Stimulated activated naive CD4-positive, alpha-beta T cell (primary cell): ENCODE measurements around the gene CELSR2.
A peak's percentile ranks its signal among the peaks of the same experiment; 100 is the strongest.

ENCODE experiments used
- DNase-seq, 6 experiments: peaks; one replicate each; lab custom pipeline; 2025; lab: John Stamatoyannopoulos, UW

The CELSR2 gene

GRCh38 chr1:109231066-109231465 lies 18.3 kb upstream of the CELSR2 start:
- DNase-seq, result no peak

GRCh38 chr1:109235137-109235536 lies 14.2 kb upstream of the CELSR2 start:
- no peak for DNase-seq

DNA sequence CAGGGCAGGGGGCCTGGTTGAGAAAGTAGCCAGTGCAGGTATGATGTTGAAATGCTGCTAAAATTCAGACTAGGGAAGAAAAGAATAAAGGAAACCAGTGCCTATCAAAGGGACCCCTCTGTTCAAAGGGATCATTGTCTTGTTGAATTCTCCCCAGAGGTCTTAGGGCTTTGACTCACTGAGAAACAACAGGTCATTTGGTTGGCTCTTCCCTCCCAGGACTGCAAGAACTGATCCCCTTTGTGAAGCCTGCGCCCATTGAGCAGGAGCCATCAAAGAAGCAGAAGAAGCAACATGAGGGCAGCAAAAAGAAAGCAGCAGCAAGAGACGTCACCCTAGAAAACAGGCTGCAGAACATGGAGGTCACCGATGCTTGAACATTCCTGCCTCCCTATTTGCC lies 11.8 kb upstream of the CELSR2 start:
- no peak for DNase-seq

DNA sequence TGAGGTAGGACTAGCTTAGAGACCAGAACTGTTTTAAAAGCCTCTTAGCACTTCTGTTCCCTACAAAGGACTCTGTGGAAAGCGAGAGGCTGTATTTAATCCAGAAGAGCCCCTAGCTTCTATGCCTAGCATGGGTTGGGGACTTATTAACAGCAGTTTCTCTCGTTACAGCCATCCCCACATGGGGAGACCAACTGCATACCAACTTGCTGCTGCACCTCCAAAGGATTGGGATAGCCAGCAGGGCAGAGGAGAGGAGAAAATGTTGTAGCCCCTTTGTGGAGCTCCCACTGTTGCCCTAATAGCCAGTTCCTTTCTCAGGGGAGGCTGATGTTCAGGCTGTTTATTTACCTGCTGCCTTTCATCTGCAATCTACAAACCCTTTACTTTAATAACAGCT lies 11.0 kb upstream of the CELSR2 start:
- DNase-seq, result no peak

DNA sequence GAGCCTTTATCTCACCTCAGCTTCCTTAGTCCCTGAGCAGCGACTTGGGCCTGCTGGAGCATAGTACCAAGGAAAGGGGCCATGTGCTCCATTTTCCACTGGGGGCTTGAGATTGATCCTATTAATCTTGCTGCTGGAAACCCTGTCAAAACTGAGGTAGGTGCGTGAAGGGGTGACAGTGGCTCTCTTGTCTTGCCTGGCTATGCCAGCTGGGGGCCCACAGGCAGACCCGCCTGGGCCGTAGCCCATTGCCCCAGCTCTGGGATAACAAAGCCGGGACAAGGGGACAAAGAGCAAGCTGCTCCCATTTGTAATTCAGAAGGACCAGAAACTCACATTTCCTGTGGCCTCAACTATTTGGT lies 10.3 kb upstream of the CELSR2 start:
- no peak for DNase-seq

DNA sequence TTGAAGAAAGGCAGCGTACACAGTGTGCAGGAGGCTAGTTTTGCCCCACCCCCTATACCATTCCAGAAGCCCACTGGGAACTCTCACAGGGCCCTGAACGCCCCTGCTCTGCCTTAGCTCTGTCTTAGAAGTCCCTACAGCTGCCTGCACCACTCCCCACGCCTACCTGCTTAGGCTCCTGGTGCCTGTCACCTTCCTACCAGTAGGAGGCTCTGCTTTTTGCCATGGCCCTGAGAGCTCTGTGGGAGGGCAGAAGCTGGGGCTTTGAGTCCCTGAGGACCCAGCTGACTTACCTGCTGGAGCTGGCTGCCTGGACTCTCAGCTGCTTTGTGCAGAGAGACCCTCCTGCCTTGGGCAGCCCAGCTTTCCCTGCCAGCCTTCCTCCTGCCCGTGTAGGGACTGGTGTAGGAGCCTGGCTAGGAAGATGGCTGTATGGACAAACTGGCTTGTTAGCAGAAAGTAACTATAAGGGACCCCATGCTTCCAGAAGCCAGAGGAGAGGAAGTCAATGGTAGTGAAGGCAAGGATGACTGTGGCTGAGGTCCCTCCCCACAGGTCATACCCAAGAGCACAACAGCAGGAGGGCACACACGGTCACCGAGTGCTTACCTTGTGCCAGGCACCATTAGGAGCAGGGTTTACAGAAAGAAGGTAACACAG lies 9.8 kb upstream of the CELSR2 start:
- DNase-seq, result peak in 1 of 6 experiments; percentile 24

DNA sequence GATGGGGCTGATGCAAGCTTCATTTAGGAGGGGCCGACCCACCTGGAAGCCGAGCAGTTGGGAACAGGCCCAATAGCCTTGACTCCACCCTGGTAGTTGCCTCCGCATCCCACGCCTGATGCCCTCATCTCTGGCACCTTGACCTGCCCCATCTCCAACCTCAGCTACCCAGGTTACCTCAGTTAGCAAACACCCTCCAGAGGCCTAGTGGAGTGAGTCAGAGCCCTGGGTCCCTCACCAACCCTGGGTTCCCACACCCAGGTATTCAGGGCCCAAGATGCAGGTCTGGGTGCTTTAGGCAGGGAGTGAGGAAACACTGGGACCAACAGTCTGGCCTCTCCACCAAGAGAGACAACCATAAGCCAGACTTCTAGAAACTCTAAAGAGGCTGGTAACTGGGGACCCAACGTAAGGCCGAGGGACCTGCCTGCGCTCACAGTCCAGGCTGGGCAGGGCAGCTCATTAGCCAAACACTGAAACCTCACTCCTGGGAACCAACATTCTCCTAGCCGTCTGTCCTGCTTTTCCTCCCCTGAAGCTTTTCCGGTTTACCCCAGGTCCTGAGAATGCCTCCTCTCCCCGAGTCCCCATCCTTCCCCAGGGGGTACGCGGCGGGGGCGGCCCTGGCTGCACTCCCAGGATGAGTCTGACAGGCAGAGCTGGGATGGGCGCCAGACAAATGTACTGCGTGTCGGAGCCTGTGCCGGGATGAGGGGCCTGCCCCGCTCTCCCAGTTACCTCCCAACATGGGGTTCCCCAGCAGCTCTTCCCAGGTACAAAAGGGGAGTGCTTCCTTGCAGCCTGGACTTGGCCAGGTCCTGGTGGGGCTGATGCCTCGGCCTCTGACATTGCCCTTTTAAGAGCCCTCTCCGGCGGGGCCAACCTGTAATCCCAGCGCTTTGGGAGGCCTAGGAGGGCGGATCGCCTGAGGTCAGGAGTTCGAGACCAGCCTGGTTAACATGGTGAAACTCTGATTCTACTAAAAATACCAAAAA lies 8.9 kb upstream of the CELSR2 start:
- DNase-seq, result no peak

DNA sequence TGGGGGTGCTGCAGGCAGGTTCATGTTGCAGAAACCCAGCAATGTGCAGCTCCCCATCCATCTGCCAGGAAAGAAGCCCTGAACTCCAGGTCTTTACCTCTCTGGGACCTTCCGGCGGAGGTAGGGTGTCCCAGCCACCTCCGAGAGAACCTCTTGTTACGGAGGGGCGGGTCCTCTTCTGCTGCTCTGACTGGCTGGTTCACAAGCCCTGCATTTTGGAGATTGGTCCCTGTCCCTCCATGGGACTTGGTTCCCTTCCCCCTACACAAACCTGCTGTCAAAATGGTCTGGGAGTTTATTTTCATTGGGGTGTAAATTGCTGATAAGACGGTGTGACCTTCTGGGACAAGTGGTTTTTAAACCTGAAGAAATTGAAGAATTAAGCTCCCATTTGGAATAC lies 8.0 kb upstream of the CELSR2 start:
- DNase-seq, result no peak

DNA sequence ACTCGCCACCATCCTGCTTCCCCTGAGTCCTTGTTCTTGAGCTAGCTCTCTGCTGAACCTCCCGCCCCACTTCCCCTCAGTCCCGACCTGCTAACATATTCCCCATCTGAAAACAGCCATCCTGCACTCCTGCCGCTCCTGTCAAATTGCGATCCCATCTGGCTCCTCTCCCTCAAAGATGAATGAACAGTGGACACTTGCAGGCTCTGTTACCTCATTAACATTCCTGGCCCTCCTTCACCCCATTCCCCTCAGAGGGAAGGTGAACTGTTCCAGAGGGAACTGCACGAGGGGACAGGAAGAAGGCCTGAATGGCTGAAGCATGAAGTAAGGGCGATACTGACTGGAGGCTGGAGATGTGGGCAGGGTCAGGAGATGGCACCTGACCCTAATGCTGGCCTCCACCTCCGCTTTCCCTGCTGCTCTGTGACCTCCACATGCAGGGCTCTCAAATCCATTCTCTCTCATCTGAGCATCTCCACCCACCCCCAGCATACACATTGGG lies 7.4 kb upstream of the CELSR2 start:
- DNase-seq, result no peak

GRCh38 chr1:109242387-109242786 lies 7.0 kb upstream of the CELSR2 start:
- DNase-seq, result no peak

GRCh38 chr1:109243221-109243620 lies 6.1 kb upstream of the CELSR2 start:
- DNase-seq, result no peak

DNA sequence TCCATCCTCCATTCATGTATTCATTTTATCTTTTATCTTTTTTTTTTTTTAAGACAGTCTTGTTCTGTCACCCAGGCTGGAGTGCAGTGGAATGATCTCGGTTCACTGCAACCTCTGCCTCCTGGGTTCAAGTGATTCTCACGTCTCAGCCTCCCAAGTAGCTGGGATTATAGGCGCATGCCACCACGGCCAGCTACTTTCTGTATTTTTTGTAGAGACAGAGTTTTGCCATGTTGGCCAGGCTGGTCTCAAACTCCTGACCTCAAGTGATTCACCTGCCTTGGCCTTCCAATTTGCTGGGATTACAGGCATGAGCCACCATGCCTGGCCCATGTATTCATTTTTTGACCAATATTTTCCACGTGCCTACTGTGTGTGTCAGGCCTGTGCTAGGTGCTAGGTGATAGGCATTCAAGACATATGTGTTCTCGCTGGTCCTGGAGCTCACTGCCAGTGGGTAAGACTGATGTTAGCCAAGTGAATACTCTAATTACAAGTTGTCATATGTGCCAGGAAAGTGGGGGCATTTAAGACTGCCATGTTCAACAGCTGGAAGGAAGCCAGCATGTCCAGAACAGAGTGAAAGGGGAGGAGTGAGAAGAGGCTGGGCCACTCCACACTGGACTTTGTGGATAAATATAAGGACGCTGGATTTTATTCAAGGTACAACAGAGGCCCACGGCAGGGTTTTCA lies 5.3 kb upstream of the CELSR2 start:
- no peak for DNase-seq

DNA sequence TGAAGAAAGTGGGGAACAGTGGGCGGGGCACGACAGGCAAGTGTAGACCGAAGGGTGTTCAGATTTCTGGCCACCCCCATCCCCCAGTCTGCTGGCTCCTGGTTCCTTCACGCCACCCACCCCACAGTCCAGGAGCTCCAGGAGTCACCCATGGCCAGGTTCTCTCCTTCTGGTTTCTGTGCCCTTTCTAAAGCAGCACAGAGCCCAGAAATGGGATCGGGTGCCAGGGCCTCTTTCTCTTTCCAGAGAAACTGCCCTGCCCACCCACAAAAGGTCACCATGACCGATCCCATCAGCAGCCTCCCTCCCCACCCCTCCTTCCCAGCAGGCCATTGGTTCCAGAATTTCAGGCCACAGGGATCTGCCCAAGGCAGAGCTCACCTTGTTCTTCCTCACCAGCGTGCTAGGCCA lies 3.2 kb upstream of the CELSR2 start:
- no peak for DNase-seq

DNA sequence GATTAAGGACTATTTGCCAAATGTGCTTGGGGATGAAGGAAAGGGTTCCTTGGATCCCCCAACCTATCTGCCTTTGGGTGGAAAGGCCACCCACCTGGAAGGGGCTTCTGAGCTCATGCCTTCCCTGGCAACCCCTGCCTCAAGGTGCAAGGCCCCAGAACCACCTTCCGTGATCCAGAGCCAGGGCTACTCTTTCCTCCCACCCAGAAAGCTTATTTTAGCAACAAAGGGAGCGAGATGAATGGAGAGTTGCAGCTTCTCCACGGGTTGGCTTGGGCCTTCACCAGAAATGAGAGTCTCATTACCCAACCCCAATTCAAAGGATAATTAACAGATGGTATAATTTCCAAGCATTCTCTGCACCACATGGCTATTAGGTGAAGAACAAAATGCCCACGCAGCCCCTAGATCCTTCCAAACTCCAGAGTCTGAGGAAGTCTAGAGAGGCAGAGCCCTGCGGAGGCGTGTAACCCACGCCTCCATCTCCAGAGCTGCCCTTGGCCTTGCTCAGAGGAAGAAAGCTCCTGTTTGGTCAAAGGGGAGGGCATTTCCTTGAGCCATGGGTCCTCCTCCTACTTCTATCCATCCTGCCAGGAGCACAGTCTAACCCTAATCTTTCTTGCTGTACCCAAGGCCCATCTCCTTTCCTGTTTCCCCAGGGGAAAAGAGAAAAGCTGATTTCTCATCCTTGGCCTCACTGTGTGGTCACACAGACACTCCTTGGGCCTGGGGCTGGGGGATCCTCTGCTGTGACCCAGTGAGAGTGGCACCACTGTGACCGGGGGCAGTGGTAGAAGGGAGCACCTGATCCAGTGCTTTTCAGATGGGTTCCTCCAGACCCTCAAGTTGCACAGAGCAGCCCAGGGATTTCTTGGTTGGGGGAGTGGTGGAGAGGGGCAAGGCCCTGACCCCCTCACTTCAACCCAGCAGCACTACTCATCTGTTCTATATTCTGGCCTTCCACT lies 1.7 kb upstream of the CELSR2 start:
- no peak for DNase-seq

DNA sequence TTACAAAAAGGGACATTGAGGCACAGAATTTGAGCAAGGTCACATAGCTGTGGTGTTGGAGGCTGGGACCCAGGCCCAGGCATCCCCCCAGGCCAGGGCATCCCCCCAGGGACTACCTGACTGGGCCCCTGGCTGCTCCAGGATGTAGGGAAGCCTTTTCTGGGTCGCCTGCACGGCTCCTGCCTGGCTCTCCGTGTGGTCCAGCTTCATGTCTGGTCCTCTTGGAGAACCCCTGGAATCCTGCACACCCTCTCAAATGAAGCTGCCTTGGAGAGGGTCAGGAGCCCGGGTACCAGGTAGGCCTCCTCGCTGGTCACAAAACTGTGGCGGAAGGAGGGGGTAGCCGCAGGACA lies 919 bp upstream of the CELSR2 start:
- DNase-seq, result no peak

DNA sequence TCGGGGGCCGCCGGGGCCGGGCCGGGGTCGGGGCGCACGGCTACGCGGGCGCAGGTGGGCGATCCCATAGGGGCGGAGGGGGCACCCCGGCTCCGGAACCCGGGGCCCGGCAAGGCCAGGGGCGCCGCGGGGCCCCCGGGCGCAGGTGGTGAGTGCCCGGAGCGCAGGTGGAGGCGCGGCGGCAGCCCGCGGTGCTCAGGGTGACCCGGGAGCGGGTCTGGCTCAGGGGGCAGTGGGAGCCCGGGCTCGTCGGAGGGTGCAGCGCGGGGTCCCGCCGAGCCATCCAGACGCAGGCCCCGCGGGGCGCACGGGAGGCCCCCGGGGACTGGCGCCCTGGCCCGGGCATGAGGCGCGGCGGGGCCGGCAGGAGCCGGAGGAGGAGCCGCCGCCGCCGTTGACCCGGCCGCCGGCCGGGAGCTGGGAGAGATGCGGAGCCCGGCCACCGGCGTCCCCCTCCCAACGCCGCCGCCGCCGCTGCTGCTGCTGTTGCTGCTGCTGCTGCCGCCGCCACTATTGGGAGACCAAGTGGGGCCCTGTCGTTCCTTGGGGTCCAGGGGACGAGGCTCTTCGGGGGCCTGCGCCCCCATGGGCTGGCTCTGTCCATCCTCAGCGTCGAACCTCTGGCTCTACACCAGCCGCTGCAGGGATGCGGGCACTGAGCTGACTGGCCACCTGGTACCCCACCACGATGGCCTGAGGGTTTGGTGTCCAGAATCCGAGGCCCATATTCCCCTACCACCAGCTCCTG lies 489 bp downstream of the CELSR2 start:
- DNase-seq, result peak in 1 of 6 experiments; percentile 16

- no peak for DNase-seq
Measured at GRCh38 chr1:109250454-109251276, 1.3 kb downstream of the CELSR2 start.

DNA sequence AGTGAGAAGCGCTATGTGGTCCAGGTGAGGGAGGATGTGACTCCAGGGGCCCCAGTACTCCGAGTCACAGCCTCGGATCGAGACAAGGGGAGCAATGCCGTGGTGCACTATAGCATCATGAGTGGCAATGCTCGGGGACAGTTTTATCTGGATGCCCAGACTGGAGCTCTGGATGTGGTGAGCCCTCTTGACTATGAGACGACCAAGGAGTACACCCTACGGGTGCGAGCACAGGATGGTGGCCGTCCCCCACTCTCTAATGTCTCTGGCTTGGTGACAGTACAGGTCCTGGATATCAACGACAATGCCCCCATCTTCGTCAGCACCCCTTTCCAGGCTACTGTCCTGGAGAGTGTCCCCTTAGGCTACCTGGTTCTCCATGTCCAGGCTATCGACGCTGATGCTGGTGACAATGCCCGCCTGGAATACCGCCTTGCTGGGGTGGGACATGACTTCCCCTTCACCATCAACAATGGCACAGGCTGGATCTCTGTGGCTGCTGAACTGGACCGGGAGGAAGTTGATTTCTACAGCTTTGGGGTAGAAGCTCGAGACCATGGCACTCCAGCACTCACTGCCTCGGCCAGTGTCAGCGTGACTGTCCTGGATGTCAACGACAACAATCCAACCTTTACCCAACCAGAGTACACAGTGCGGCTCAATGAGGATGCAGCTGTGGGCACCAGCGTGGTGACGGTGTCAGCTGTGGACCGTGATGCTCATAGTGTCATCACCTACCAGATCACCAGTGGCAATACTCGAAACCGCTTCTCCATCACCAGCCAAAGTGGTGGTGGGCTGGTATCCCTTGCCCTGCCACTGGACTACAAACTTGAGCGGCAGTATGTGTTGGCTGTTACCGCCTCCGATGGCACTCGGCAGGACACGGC lies 2.2 kb downstream of the CELSR2 start:
- DNase-seq, result peak in 1 of 6 experiments; percentile 3
